IMR-90 (cell line): Measurements from ENCODE around the gene PRKAG1. TPM values are rescaled to one million over a fixed set of nuclear protein-coding genes. Genes with fewer than 3 reads are reported as not detected.

Experiments used
- ATAC-seq: fragments of 200-7000 bp; cut with Tn5 transposase; 2 replicates; pipeline ENCODE4 v1.9.1; 2020; ENCODE audit warnings: low read depth, mild to moderate bottlenecking, moderate library complexity
- BruUV-seq: library from RNA; stranded (reverse); fragments of 400-500 nt; replicated peaks from 2 replicates; lab custom pipeline; 2021; lab: Mats Ljungman, UMichigan
- CTCF ChIA-PET: fragments of 300-600 bp; formaldehyde crosslinking; extraction: SDS; loops from one replicate; lab custom pipeline; 2021; ENCODE audit warnings: antibody characterized with exemption; lab: Yijun Ruan, JAX
- POLR2A ChIA-PET: fragments of 300-600 bp; sonication (Branson Sonifier 250); formaldehyde crosslinking; loops from one replicate; lab custom pipeline; 2022; ENCODE audit warnings: antibody characterized with exemption; ENCODE audit not compliant: unreplicated experiment; lab: Charles Lee
- DNase-seq: peaks from one replicate; pipeline ENCODE4 v3.0.0; 2013
- H2AFZ ChIP-seq: replicated peaks from 2 replicates; pipeline ENCODE3; 2013; ENCODE audit warnings: low read length, mild to moderate bottlenecking; ENCODE audit not compliant: poor library complexity
- H2AK5ac ChIP-seq: 2 replicates; pipeline ENCODE4 v1.6.1; 2013; ENCODE audit warnings: low read depth, low read length, inconsistent platforms
- H2AK9ac ChIP-seq: replicated peaks from 2 replicates; pipeline ENCODE3; 2013; ENCODE audit warnings: mild to moderate bottlenecking, low read depth, low read length, moderate library complexity; ENCODE audit not compliant: poor library complexity
- H2BK120ac ChIP-seq: 2 replicates; pipeline ENCODE4 v1.6.1; 2013; ENCODE audit warnings: low read depth, low read length, inconsistent platforms
- H2BK15ac ChIP-seq: 3 replicates; pipeline ENCODE4 v1.6.1; 2013; ENCODE audit warnings: low read depth, low read length, inconsistent platforms
- H2BK20ac ChIP-seq: 2 replicates; pipeline ENCODE4 v1.6.1; 2013; ENCODE audit warnings: low read depth, mild to moderate bottlenecking, inconsistent platforms, low read length, moderate library complexity
- H2BK5ac ChIP-seq: 2 replicates; pipeline ENCODE4 v1.6.1; 2013; ENCODE audit warnings: mild to moderate bottlenecking, low read depth, low read length, inconsistent platforms; ENCODE audit not compliant: poor library complexity, severe bottlenecking
- H3K14ac ChIP-seq: replicated peaks from 2 replicates; pipeline ENCODE4 v1.6.1; 2013; ENCODE audit warnings: low read depth, low read length, inconsistent platforms
- H3K18ac ChIP-seq: 2 replicates; pipeline ENCODE4 v1.6.1; 2013; ENCODE audit warnings: low read depth, low read length, control low read depth
- H3K23ac ChIP-seq: 2 replicates; pipeline ENCODE4 v1.6.1; 2013; ENCODE audit warnings: low read depth, low read length, inconsistent platforms
- H3K27ac ChIP-seq: 2 replicates; pipeline ENCODE4 v1.5.1; 2013; ENCODE audit warnings: mild to moderate bottlenecking, control low read depth, low read length; ENCODE audit not compliant: insufficient read depth
- H3K27me3 ChIP-seq: 2 replicates; pipeline ENCODE4 v1.6.1; 2013; ENCODE audit warnings: low read length; ENCODE audit not compliant: control insufficient read depth, insufficient read depth
- H3K36me3 ChIP-seq: 2 replicates; pipeline ENCODE4 v1.6.1; 2013; ENCODE audit warnings: low read length, mixed read lengths; ENCODE audit not compliant: control insufficient read depth, insufficient read depth
- H3K4ac ChIP-seq: 2 replicates; pipeline ENCODE4 v1.6.1; 2013; ENCODE audit warnings: low read depth, low read length, inconsistent platforms
- H3K4me1 ChIP-seq: 2 replicates; pipeline ENCODE4 v1.6.1; 2013; ENCODE audit warnings: low read length, mixed read lengths; ENCODE audit not compliant: control insufficient read depth, insufficient read depth
- H3K4me2 ChIP-seq: 2 replicates; pipeline ENCODE4 v1.6.1; 2013; ENCODE audit warnings: low read depth, mild to moderate bottlenecking, control low read depth, low read length, moderate library complexity
- H3K4me3 ChIP-seq: 2 replicates; pipeline ENCODE4 v1.5.1; 2013; ENCODE audit warnings: low read depth, mild to moderate bottlenecking, control low read depth, low read length, moderate library complexity; ENCODE audit not compliant: insufficient read depth
- H3K56ac ChIP-seq: 2 replicates; pipeline ENCODE4 v1.6.1; 2013; ENCODE audit warnings: low read length, inconsistent platforms; ENCODE audit not compliant: insufficient read depth; ENCODE audit errors: extremely low read depth
- H3K79me1 ChIP-seq, 2 experiments: 2 replicates each; pipeline ENCODE4 v1.6.1; 2013; ENCODE audit warnings: low read length in 2 of 2, inconsistent platforms in 1 of 2, low read depth in 1 of 2
- H3K9ac ChIP-seq: 2 replicates; pipeline ENCODE4 v1.6.1; 2013; ENCODE audit warnings: low read depth, low read length, control low read depth
- H3K9me1 ChIP-seq: 2 replicates; pipeline ENCODE4 v1.6.1; 2013; ENCODE audit warnings: low read length, inconsistent platforms; ENCODE audit not compliant: insufficient read depth
- H3K9me3 ChIP-seq: 2 replicates; pipeline ENCODE4 v1.6.1; 2013; ENCODE audit warnings: low read length; ENCODE audit not compliant: control insufficient read depth, insufficient read depth
- H4K20me1 ChIP-seq: 2 replicates; pipeline ENCODE4 v1.6.1; 2013; ENCODE audit warnings: low read length, inconsistent platforms; ENCODE audit not compliant: insufficient read depth
- H4K5ac ChIP-seq: 2 replicates; pipeline ENCODE4 v1.6.1; 2013; ENCODE audit warnings: mild to moderate bottlenecking, low read depth, low read length, control low read depth
- H4K8ac ChIP-seq, 2 experiments: 2 replicates each; pipeline ENCODE4 v1.6.1; 2013; ENCODE audit warnings: low read depth in 2 of 2, low read length in 2 of 2, control low read depth in 1 of 2, inconsistent platforms in 1 of 2
- H4K91ac ChIP-seq: 2 replicates; pipeline ENCODE4 v1.6.1; 2013; ENCODE audit warnings: low read depth, low read length, inconsistent platforms; ENCODE audit not compliant: insufficient read depth
- BHLHE40 ChIP-seq: fragments of 150-350 bp; IDR thresholded peaks from 2 replicates; pipeline ENCODE4 v1.6.1; 2016; ENCODE audit warnings: mild to moderate bottlenecking, low read depth, low read length
- CHD1 ChIP-seq: IDR thresholded peaks from 2 replicates; pipeline ENCODE4 v1.6.1; 2012; ENCODE audit warnings: low read depth, low read length, improper control_type of control experiment
- CTCF ChIP-seq: conservative IDR thresholded peaks from 2 replicates; pipeline ENCODE4 v1.5.1; 2012; ENCODE audit warnings: mild to moderate bottlenecking, low read depth, low read length, improper control_type of control experiment
- ELK1 ChIP-seq: fragments of 150-350 bp; IDR thresholded peaks from 2 replicates; pipeline ENCODE4 v1.6.1; 2016; ENCODE audit warnings: low read depth, mild to moderate bottlenecking, low read length, moderate library complexity, borderline replicate concordance
- MAFK ChIP-seq: IDR thresholded peaks from 2 replicates; pipeline ENCODE4 v1.6.1; 2012; ENCODE audit warnings: low read depth, low read length, improper control_type of control experiment
- POLR2A ChIP-seq: IDR thresholded peaks from 2 replicates; pipeline ENCODE4 v1.6.1; 2012; ENCODE audit warnings: mild to moderate bottlenecking, low read depth, low read length
- RAD21 ChIP-seq: IDR thresholded peaks from 2 replicates; pipeline ENCODE4 v1.6.1; 2012; ENCODE audit warnings: low read length, improper control_type of control experiment
- RCOR1 ChIP-seq: IDR thresholded peaks from 2 replicates; pipeline ENCODE4 v1.6.1; 2012; ENCODE audit warnings: mild to moderate bottlenecking, low read length, improper control_type of control experiment; ENCODE audit not compliant: insufficient replicate concordance
- RFX5 ChIP-seq: IDR thresholded peaks from 2 replicates; pipeline ENCODE4 v1.8.0; 2012; ENCODE audit warnings: low read depth, mild to moderate bottlenecking, low read length, moderate library complexity
- SMC3 ChIP-seq: fragments of 150-350 bp; IDR thresholded peaks from 2 replicates; pipeline ENCODE4 v1.6.1; 2016; ENCODE audit warnings: low read depth, mild to moderate bottlenecking, antibody characterized with exemption, low read length, moderate library complexity
- USF2 ChIP-seq: fragments of 150-350 bp; IDR thresholded peaks from 2 replicates; pipeline ENCODE4 v1.6.1; 2017; ENCODE audit warnings: mild to moderate bottlenecking, antibody characterized with exemption, low read length, low read depth
- WGBS, 2 experiments: methylation state at CpG; one replicate each; pipeline versions ENCODE4 v1.1.5 to v1.1.7; 2013; ENCODE audit warnings: missing lambda C conversion rate in 2 of 2; ENCODE audit not compliant: insufficient read length in 1 of 2; ENCODE audit errors: extremely low coverage in 2 of 2; 5-methylcytosine and 5-hydroxymethylcytosine counted together
- dilution Hi-C: fragments of 300-500 bp; cut with HindIII; formaldehyde crosslinking; loops from one replicate; pipeline ENCODE4 v1.14.3; 2018; ENCODE audit warnings: low sequenced_read_pairs; ENCODE audit not compliant: unreplicated experiment
- in situ Hi-C: fragments of 300-500 bp; cut with MboI; formaldehyde crosslinking; loops from 3 replicates; pipeline ENCODE4 v1.14.3; 2019; ENCODE audit warnings: low sequenced_read_pairs, inconsistent platforms, mixed read lengths
- intact Hi-C: fragments of 100-400 bp; cut with micrococcal nuclease; formaldehyde crosslinking; loops from 2 replicates; pipeline ENCODE4 v1.10.0; 2022
- polyA plus RNA-seq, 3 experiments: library from polyadenylated mRNA; depleted of rRNA; stranded (reverse); fragments of >200 nt; gene quantifications; 2 replicates each; pipeline ENCODE4 v1.2.3, GENCODE V29; 2012; ENCODE audit warnings: low replicate concordance in 1 of 3
- total RNA-seq: library from RNA; depleted of rRNA; stranded (reverse); fragments of >200 nt; gene quantifications from 2 replicates; pipeline ENCODE4 v1.2.3, GENCODE V29; 2012

Gene PRKAG1
- total and polyA plus RNA-seq, 2 of the 4 experiments (the other 2 are of a cell fraction) = 81.1 to 106 TPM

GRCh38 chr12:48954841-48955501 is 63.6 kb downstream of the PRKAG1 start:
- no peaks in the 10 kb centered on the region for H3K27me3 ChIP-seq
- no peak overlapping the region for H2BK5ac ChIP-seq
- H3K4me3 ChIP-seq = no peak overlapping the region
- BruUV-seq = no TSS peak
- H4K8ac ChIP-seq = no peak overlapping the region
- dilution Hi-C loops (no loop called here), in situ Hi-C loops (no loop called here), intact Hi-C loops (no loop called here)
- no peak overlapping the region for H2BK15ac ChIP-seq
- H3K9me3 ChIP-seq = no peaks in the 10 kb centered on the region
- no peak overlapping the region for H3K27ac ChIP-seq
- no peak overlapping the region for H3K4me2 ChIP-seq
- H3K9me1 ChIP-seq = peaks cover 17% of the 10 kb centered on the region
- no peak overlapping the region for H2BK120ac ChIP-seq
- no peak overlapping the region for H3K23ac ChIP-seq
- peaks cover 1% of the 10 kb centered on the region; the same call in 1 of the 2 replicates for H3K4me1 ChIP-seq
- DNase-seq (no peak), ATAC-seq (no peak)
- ChIA-PET POLR2A (no interaction called here), CTCF (interaction anchor here (1.0 kb wide), 1 partner anchor 23 kb away, joined by 3 read pairs; the partner anchor contains the start of gene WNT1)
- no peak overlapping the region for H3K18ac ChIP-seq
- WGBS, 2 experiments = no CpG with 5 or more reads among the region's 3 CpGs
- H3K4ac ChIP-seq = no peak overlapping the region
- no peak overlapping the region for H4K5ac ChIP-seq
- no peak overlapping the region for H2BK20ac ChIP-seq
- no peak overlapping the region for H3K14ac ChIP-seq
- no peak overlapping the region for H3K56ac ChIP-seq
- TF ChIP-seq RFX5 (no peak), POLR2A (no peak), MAFK (no peak), USF2 (no peak), CTCF (no peak), ELK1 (no peak), BHLHE40 (no peak), RAD21 (no peak), SMC3 (no peak), CHD1 (no peak), RCOR1 (no peak)
- H3K36me3 ChIP-seq = peaks cover 6% of the 10 kb centered on the region
- no peak overlapping the region for H2AK5ac ChIP-seq
- peaks cover 17 to 61% of the 10 kb centered on the region in 2 experiments for H3K79me1 ChIP-seq
- H4K91ac ChIP-seq = no peak overlapping the region
- no peak overlapping the region for H2AFZ ChIP-seq
- peaks cover 59% of the 10 kb centered on the region for H4K20me1 ChIP-seq
- no peak overlapping the region for H2AK9ac ChIP-seq
- H3K9ac ChIP-seq = no peak overlapping the region
